Adipocyte (in vitro differentiated cells): ENCODE data around the gene SLC25A21.

ENCODE experiments used
- DNase-seq: peaks from one replicate; pipeline ENCODE4 v3.0.0-alpha.2; 2015; ENCODE audit warnings: low read depth
- H3K27me3 ChIP-seq: replicated peaks from 2 replicates; pipeline ENCODE4 v1.7.0; 2013; ENCODE audit warnings: mild to moderate bottlenecking, low read length, moderate library complexity; ENCODE audit not compliant: control insufficient read depth, insufficient read depth
- H3K36me3 ChIP-seq: 2 replicates; pipeline ENCODE4 v1.7.0; 2013; ENCODE audit warnings: low read length, mild to moderate bottlenecking, moderate library complexity; ENCODE audit not compliant: control insufficient read depth, insufficient read depth, severe bottlenecking
- H3K4me1 ChIP-seq: 2 replicates; pipeline ENCODE4 v1.7.0; 2013; ENCODE audit warnings: mild to moderate bottlenecking, low read length, moderate library complexity; ENCODE audit not compliant: control insufficient read depth, insufficient read depth
- H3K4me3 ChIP-seq: 2 replicates; pipeline ENCODE4 v1.7.0; 2013; ENCODE audit warnings: mild to moderate bottlenecking, low read length, moderate library complexity
- H3K9ac ChIP-seq: 2 replicates; pipeline ENCODE4 v1.7.0; 2013; ENCODE audit warnings: mild to moderate bottlenecking, low read length, moderate library complexity
- H3K9me3 ChIP-seq: 2 replicates; pipeline ENCODE4 v1.7.0; 2013; ENCODE audit warnings: mild to moderate bottlenecking, low read length, moderate library complexity; ENCODE audit not compliant: control insufficient read depth

Gene SLC25A21

GRCh38 chr14:37140176-37140575 is 32.2 kb downstream of the SLC25A21 start:
- no peak for DNase-seq
- no peak overlapping the region for H3K4me3 ChIP-seq
- H3K36me3 ChIP-seq: no peaks in the 10 kb centered on the region
- no peak overlapping the region for H3K9ac ChIP-seq
- H3K27me3 ChIP-seq: peaks cover 7% of the 10 kb centered on the region
- peaks cover 3% of the 10 kb centered on the region for H3K4me1 ChIP-seq
- H3K9me3 ChIP-seq: no peaks in the 10 kb centered on the region

- H3K9me3 ChIP-seq: no peaks in the 10 kb centered on the region
- DNase-seq: no peak
- no peak overlapping the region for H3K9ac ChIP-seq
- H3K4me3 ChIP-seq: no peak overlapping the region
- no peaks in the 10 kb centered on the region for H3K36me3 ChIP-seq
- H3K4me1 ChIP-seq: peaks cover 3% of the 10 kb centered on the region
- H3K27me3 ChIP-seq: peaks cover 7% of the 10 kb centered on the region
These were observed 32.7 kb downstream of the SLC25A21 start for GRCh38 chr14:37139710-37140109.

GRCh38 chr14:37138898-37139297 is 33.5 kb downstream of the SLC25A21 start:
- Histone ChIP-seq H3K4me1 (peaks cover 3% of the 10 kb centered on the region), H3K9ac (no peak overlapping the region), H3K36me3 (no peaks in the 10 kb centered on the region), H3K27me3 (peaks cover 7% of the 10 kb centered on the region), H3K9me3 (no peaks in the 10 kb centered on the region), H3K4me3 (no peak overlapping the region)
- DNase-seq: peak; percentile 42

GRCh38 chr14:37133284-37133913 is 39.0 kb downstream of the SLC25A21 start:
- no peak for DNase-seq
- Histone ChIP-seq H3K36me3 (no peaks in the 10 kb centered on the region), H3K4me3 (no peak overlapping the region), H3K4me1 (no peaks in the 10 kb centered on the region), H3K9ac (no peak overlapping the region), H3K27me3 (peaks cover 4% of the 10 kb centered on the region), H3K9me3 (no peaks in the 10 kb centered on the region)

- Histone ChIP-seq H3K4me1 (no peaks in the 10 kb centered on the region), H3K27me3 (peaks cover 8% of the 10 kb centered on the region), H3K4me3 (no peak overlapping the region), H3K36me3 (no peaks in the 10 kb centered on the region), H3K9me3 (no peaks in the 10 kb centered on the region), H3K9ac (no peak overlapping the region)
- no peak for DNase-seq
These were observed 41.2 kb downstream of the SLC25A21 start for GRCh38 chr14:37131205-37131604.

GRCh38 chr14:37129047-37129446 is 43.4 kb downstream of the SLC25A21 start:
- Histone ChIP-seq H3K4me3 (no peak overlapping the region), H3K36me3 (no peaks in the 10 kb centered on the region), H3K27me3 (peaks cover 8% of the 10 kb centered on the region), H3K9me3 (no peaks in the 10 kb centered on the region), H3K4me1 (no peaks in the 10 kb centered on the region), H3K9ac (no peak overlapping the region)
- no peak for DNase-seq

- no peak overlapping the region for H3K9ac ChIP-seq
- H3K9me3 ChIP-seq: no peaks in the 10 kb centered on the region
- H3K4me1 ChIP-seq: peaks cover 15% of the 10 kb centered on the region
- H3K27me3 ChIP-seq: peaks cover 14% of the 10 kb centered on the region
- no peak overlapping the region for H3K4me3 ChIP-seq
- H3K36me3 ChIP-seq: no peaks in the 10 kb centered on the region
- DNase-seq: no peak
These were observed 47.8 kb downstream of the SLC25A21 start for GRCh38 chr14:37124614-37125013.

GRCh38 chr14:37122919-37123639 is 49.3 kb downstream of the SLC25A21 start:
- H3K4me1 ChIP-seq: peaks cover 15% of the 10 kb centered on the region
- no peak for DNase-seq
- no peak overlapping the region for H3K9ac ChIP-seq
- H3K27me3 ChIP-seq: peaks cover 16% of the 10 kb centered on the region
- no peak overlapping the region for H3K4me3 ChIP-seq
- no peaks in the 10 kb centered on the region for H3K9me3 ChIP-seq
- no peaks in the 10 kb centered on the region for H3K36me3 ChIP-seq

- no peak overlapping the region for H3K4me3 ChIP-seq
- peak; percentile 65 for DNase-seq
- H3K36me3 ChIP-seq: no peaks in the 10 kb centered on the region
- H3K27me3 ChIP-seq: peaks cover 16% of the 10 kb centered on the region
- H3K9me3 ChIP-seq: no peaks in the 10 kb centered on the region
- H3K9ac ChIP-seq: no peak overlapping the region
- H3K4me1 ChIP-seq: peaks cover 18% of the 10 kb centered on the region
These were observed 50.1 kb downstream of the SLC25A21 start for GRCh38 chr14:37122288-37122687.

GRCh38 chr14:37118673-37119366 is 53.6 kb downstream of the SLC25A21 start:
- no peak for DNase-seq
- Histone ChIP-seq H3K4me3 (no peak overlapping the region), H3K9ac (no peak overlapping the region), H3K4me1 (peaks cover 25% of the 10 kb centered on the region), H3K9me3 (no peaks in the 10 kb centered on the region), H3K36me3 (no peaks in the 10 kb centered on the region), H3K27me3 (peaks cover 12% of the 10 kb centered on the region)
